ENCODE results near the gene PPEF1. TPM values are rescaled to one million over a fixed set of nuclear protein-coding genes. Genes with fewer than 3 reads are reported as not detected.

Gene PPEF1
- polyA plus RNA-seq (ENCODE audit: insufficient read length): 1.1 TPM
- long read RNA-seq, donor 1: 0 reads
- long read RNA-seq, donor 2: 0 reads
- long read RNA-seq, donor 3: 0 reads
- long read RNA-seq, donor 4: 0 reads
- long read RNA-seq, donor 5: 0 reads
- long read RNA-seq, donor 6: 0 reads
- long read RNA-seq, donor 7: 0 reads
- long read RNA-seq, donor 8: 0 reads

GRCh38 chrX:18707426-18708049 lies at the start of gene PPEF1:
TSS of gene PPEF1 (plus strand) at chrX:18707645. CDS start at chrX:18707781, 136 bp downstream.
- no peak for DNase-seq

GRCh38 chrX:18661273-18661672 lies 46.2 kb upstream of the PPEF1 start:
- no peak for DNase-seq

GRCh38 chrX:18664947-18665346 lies 42.5 kb upstream of the PPEF1 start:
- DNase-seq: no peak

- DNase-seq: no peak
These were observed 40.8 kb upstream of the PPEF1 start for GRCh38 chrX:18666614-18667013.

- DNase-seq: no peak
These were observed 39.2 kb upstream of the PPEF1 start for GRCh38 chrX:18668071-18668835.

- no peak for DNase-seq
These were observed 35.4 kb upstream of the PPEF1 start, which contains the start of gene RS1 for GRCh38 chrX:18672008-18672407. TSS of gene RS1 (minus strand) at chrX:18672108. CDS start at chrX:18672068, 40 bp downstream.

GRCh38 chrX:18674417-18674787 lies 33.0 kb upstream of the PPEF1 start:
- DNase-seq: no peak

GRCh38 chrX:18674788-18675735 lies 32.4 kb upstream of the PPEF1 start:
- DNase-seq: peak; percentile 68

GRCh38 chrX:18676050-18676449 lies 31.4 kb upstream of the PPEF1 start:
- no peak for DNase-seq

GRCh38 chrX:18676470-18676869 lies 31.0 kb upstream of the PPEF1 start:
- DNase-seq: peak; percentile 7

GRCh38 chrX:18677161-18677869 lies 30.1 kb upstream of the PPEF1 start:
- DNase-seq: no peak

GRCh38 chrX:18681996-18682395 lies 25.4 kb upstream of the PPEF1 start:
- DNase-seq: no peak

- no peak for DNase-seq
These were observed 24.5 kb upstream of the PPEF1 start for GRCh38 chrX:18682979-18683387.

GRCh38 chrX:18687856-18688495 lies 19.5 kb upstream of the PPEF1 start:
- no peak for DNase-seq

- no peak for DNase-seq
These were observed 16.0 kb upstream of the PPEF1 start for GRCh38 chrX:18691431-18691830.

- DNase-seq: no peak
These were observed 14.9 kb upstream of the PPEF1 start for GRCh38 chrX:18692541-18692940.

GRCh38 chrX:18696653-18697052 lies 10.8 kb upstream of the PPEF1 start:
- DNase-seq: no peak

- DNase-seq: no peak
These were observed 8.5 kb upstream of the PPEF1 start for GRCh38 chrX:18698737-18699650.

- DNase-seq: no peak
These were observed 5.7 kb upstream of the PPEF1 start for GRCh38 chrX:18701621-18702361.

All from left kidney (tissue), 8 donors.